Upper lobe of right lung (tissue), 1 donor: ENCODE data around the gene SIGLEC5. TPM values are rescaled to one million over a fixed set of nuclear protein-coding genes. Genes with fewer than 3 reads are reported as not detected.

ENCODE experiments used
- ATAC-seq: fragments of 200-7000 bp; cut with Tn5 transposase; one replicate; pipeline ENCODE4 v1.9.1; 2020; ENCODE audit warnings: mild to moderate bottlenecking, moderate library complexity
- DNase-seq: peaks from one replicate; pipeline ENCODE4 v3.0.0-alpha.2; 2020
- H3K27ac ChIP-seq: fragments of 200-600 bp; one replicate; pipeline ENCODE4 v1.8.0; 2022
- H3K27me3 ChIP-seq: fragments of 200-600 bp; one replicate; pipeline ENCODE4 v1.8.0; 2022; ENCODE audit warnings: mild to moderate bottlenecking
- H3K36me3 ChIP-seq: fragments of 200-600 bp; one replicate; pipeline ENCODE4 v1.8.0; 2022
- H3K4me1 ChIP-seq: fragments of 200-600 bp; one replicate; pipeline ENCODE4 v1.8.0; 2022
- H3K4me3 ChIP-seq: fragments of 200-600 bp; one replicate; pipeline ENCODE4 v1.8.0; 2022; ENCODE audit warnings: mild to moderate bottlenecking
- H3K9me3 ChIP-seq: fragments of 200-600 bp; one replicate; pipeline ENCODE4 v1.8.0; 2022
- CTCF ChIP-seq: fragments of 200-600 bp; IDR thresholded peaks from one replicate; pipeline ENCODE4 v1.8.0; 2022; ENCODE audit warnings: antibody characterized with exemption
- intact Hi-C: fragments of 100-400 bp; cut with DNase I; formaldehyde crosslinking; loops from one replicate; pipeline ENCODE4 v1.11.0; 2022
- total RNA-seq: library from RNA; stranded (reverse); fragmentation: NEBNext Ultra II Directional; extraction: Animal tissue kit (Norgen Biotek cat#: 25700); gene quantifications from one replicate; pipeline ENCODE4 v1.2.1, GENCODE V29; 2021
- donor health status: DM: no; HTN: yes; CAD: no; lungs with severe emphysema.

Gene SIGLEC5
- total RNA-seq, 1 donor from 2014 or later = 0.90 TPM

GRCh38 chr19:51607077-51607476 is 23.1 kb downstream of the SIGLEC5 start:
- no peak overlapping the region for H3K4me3 ChIP-seq
- ATAC-seq (no peak), DNase-seq (no peak)
- no peaks in the 10 kb centered on the region for H3K27me3 ChIP-seq
- H3K27ac ChIP-seq = no peak overlapping the region
- no peaks in the 10 kb centered on the region for H3K36me3 ChIP-seq
- no peak for TF ChIP-seq CTCF
- H3K9me3 ChIP-seq = no peaks in the 10 kb centered on the region
- intact Hi-C loops = no loop called here
- no peaks in the 10 kb centered on the region for H3K4me1 ChIP-seq

DNA sequence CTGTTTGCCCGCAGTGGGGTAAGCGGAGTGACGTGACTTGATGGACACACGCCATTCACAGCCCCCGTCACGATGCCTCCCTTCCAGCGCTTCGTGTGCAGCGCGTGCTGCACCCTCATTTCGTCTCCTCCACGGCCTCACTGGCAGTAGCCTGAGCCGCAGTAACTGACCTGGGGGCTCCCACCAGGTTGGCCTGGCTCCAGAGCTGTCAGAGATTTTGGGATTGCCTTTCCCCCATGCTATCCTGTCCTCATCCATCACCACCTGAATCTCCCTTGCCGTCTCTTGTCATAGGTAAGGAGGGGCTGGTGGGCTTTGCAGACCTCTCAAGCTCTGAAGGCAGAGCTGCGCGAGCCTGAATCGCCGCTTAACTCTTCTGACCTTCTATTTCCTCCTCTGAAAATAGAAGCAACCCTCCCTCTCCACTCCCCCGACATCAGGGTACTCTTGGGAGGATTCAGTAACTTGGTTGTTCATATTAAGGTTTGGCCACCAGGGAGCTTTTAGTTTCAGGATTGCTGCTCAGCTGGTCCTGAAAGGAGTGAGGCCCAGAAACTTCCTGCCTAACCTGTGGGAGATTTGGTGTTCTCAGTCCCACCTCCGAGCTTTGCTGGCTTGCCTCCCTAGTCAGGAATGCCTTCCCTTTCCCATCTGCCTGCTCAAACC is 27.9 kb downstream of the SIGLEC5 start:
- no peaks in the 10 kb centered on the region for H3K9me3 ChIP-seq
- ATAC-seq (no peak), DNase-seq (no peak)
- no peaks in the 10 kb centered on the region for H3K36me3 ChIP-seq
- H3K4me1 ChIP-seq = no peaks in the 10 kb centered on the region
- no peak overlapping the region for H3K4me3 ChIP-seq
- H3K27me3 ChIP-seq = peaks cover 15% of the 10 kb centered on the region
- no peak overlapping the region for H3K27ac ChIP-seq
- intact Hi-C loops = no loop called here
- TF ChIP-seq CTCF = no peak

DNA sequence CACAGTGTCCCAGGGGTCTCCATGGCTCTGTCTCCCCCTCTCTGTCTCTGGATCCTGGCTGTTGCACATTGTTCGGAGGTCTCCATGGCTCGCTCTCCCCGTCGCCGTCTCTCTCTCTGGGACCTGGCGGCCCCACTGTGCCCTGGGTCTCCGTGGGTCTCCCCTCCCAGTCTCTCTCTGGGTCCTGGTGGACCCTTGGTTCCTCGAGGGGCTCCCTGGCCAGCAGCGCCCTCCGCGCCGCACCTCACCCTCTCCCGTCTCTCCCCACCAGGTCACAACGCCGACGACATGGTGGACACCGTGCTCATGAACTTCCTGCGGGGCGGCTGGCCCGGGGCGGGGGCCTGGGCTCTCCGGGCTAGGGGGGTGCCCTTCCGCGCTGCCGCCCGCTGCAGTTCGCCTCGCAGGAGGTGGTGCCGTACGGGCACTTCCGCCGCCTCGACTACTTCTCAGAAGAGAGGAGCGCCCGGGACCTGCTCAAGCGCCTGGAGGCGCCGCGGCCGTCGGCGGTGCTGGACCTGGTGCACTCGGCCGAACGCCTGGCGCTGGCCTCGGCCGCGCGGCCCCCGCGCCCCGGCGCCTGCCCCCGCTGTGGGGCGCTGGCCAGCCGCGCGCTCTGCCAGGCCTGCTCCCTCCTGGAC is 29.1 kb downstream of the SIGLEC5 start:
- Histone ChIP-seq H3K36me3 (no peaks in the 10 kb centered on the region), H3K4me1 (no peaks in the 10 kb centered on the region), H3K27me3 (peaks cover 15% of the 10 kb centered on the region), H3K27ac (no peak overlapping the region), H3K4me3 (no peak overlapping the region), H3K9me3 (no peaks in the 10 kb centered on the region)
- TF ChIP-seq CTCF = no peak
- intact Hi-C loops = no loop called here
- ATAC-seq = peak; percentile 39
- DNase-seq = no peak

GRCh38 chr19:51599084-51599483 is 31.1 kb downstream of the SIGLEC5 start:
- H3K27ac ChIP-seq = no peak overlapping the region
- intact Hi-C loops = no loop called here
- H3K4me1 ChIP-seq = peaks cover 5% of the 10 kb centered on the region
- no peaks in the 10 kb centered on the region for H3K36me3 ChIP-seq
- no peaks in the 10 kb centered on the region for H3K9me3 ChIP-seq
- peaks cover 15% of the 10 kb centered on the region for H3K27me3 ChIP-seq
- H3K4me3 ChIP-seq = no peak overlapping the region
- no peak for TF ChIP-seq CTCF
- DNase-seq (no peak), ATAC-seq (no peak)

DNA sequence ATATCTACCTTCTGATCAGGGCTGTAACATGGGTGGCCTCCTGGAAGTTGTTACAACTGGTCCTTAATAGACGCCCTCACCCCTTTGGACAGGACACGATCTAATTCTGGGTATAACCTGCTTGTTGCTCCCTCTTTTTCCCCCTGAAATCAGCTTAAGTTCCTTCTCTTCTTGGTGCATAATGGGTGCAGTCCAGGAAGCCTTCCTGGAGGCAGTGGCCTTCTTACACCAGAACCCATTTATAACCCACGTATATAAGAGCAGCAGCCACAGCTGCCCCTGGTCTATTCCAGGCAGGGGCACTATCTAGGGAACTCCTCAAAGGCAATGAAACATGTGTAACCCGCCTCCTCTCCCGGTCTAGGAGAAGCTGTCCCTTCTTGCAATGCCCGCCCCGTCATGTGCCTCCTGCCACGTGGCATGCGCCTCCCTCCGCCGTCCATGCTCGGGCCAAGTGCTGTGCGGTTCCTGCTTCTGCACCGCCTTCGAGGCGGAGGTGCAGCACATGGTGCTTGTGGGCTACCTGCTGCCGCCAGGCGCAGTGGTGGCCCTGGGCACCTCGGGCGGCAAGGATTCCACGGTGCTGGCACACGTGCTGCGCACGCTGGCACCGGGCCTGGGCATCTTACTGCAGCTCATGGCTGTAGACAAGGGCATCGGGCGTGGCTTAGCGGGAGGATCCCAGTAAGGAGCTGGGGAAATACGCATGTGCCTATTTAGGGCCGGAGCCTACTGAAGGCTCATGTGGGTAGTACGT is 31.9 kb downstream of the SIGLEC5 start:
- H3K36me3 ChIP-seq = no peaks in the 10 kb centered on the region
- H3K27ac ChIP-seq = no peak overlapping the region
- no peak for TF ChIP-seq CTCF
- ATAC-seq (no peak), DNase-seq (no peak)
- intact Hi-C loops = no loop called here
- no peak overlapping the region for H3K4me3 ChIP-seq
- H3K9me3 ChIP-seq = no peaks in the 10 kb centered on the region
- H3K4me1 ChIP-seq = peaks cover 10% of the 10 kb centered on the region
- H3K27me3 ChIP-seq = peaks cover 15% of the 10 kb centered on the region
